Keratinocyte (primary cell): Measurements from ENCODE around the gene RAD21L1.

Source experiments
- CTCF ChIP-seq, 3 experiments: IDR thresholded peaks in 1 of 3; conservative IDR thresholded peaks in 1 of 3; optimal IDR thresholded peaks in 1 of 3; 2 replicates in 2 of 3; 3 replicates in 1 of 3; pipeline versions ENCODE3 to v1.5.1; 2011; ENCODE audit warnings: low read length in 3 of 3, mild to moderate bottlenecking in 3 of 3, moderate library complexity in 2 of 3, control low read depth in 1 of 3, inconsistent platforms in 1 of 3; ENCODE audit not compliant: insufficient read depth in 2 of 3; ENCODE audit errors: extremely low read depth in 1 of 3
- EZH2 ChIP-seq: IDR thresholded peaks from one replicate; pipeline ENCODE4 v1.6.1; 2012; ENCODE audit warnings: inconsistent platforms, mild to moderate bottlenecking, low read length, moderate library complexity

GRCh38 chr20:1280195-1281102, 54.6 kb downstream of the RAD21L1 start:
- TF ChIP-seq CTCF (optimal IDR thresholded peaks at IDR 0.05 in 1 of 3, IDR thresholded peaks at IDR 0.05 in 1 of 3, conservative IDR thresholded peaks at IDR 0.05 in 1 of 3; ENCODE audit: extremely low read depth in 1 of 3, insufficient read depth in 2 of 3, low read length in 3 of 3) (no peak), EZH2 (no peak)
